NCI-H226 (cell line): Measurements from ENCODE around the gene OGFR.

ENCODE experiments used
- DNase-seq: peaks from one replicate; pipeline ENCODE4 v3.0.0-alpha.2; 2015

The OGFR gene

DNA sequence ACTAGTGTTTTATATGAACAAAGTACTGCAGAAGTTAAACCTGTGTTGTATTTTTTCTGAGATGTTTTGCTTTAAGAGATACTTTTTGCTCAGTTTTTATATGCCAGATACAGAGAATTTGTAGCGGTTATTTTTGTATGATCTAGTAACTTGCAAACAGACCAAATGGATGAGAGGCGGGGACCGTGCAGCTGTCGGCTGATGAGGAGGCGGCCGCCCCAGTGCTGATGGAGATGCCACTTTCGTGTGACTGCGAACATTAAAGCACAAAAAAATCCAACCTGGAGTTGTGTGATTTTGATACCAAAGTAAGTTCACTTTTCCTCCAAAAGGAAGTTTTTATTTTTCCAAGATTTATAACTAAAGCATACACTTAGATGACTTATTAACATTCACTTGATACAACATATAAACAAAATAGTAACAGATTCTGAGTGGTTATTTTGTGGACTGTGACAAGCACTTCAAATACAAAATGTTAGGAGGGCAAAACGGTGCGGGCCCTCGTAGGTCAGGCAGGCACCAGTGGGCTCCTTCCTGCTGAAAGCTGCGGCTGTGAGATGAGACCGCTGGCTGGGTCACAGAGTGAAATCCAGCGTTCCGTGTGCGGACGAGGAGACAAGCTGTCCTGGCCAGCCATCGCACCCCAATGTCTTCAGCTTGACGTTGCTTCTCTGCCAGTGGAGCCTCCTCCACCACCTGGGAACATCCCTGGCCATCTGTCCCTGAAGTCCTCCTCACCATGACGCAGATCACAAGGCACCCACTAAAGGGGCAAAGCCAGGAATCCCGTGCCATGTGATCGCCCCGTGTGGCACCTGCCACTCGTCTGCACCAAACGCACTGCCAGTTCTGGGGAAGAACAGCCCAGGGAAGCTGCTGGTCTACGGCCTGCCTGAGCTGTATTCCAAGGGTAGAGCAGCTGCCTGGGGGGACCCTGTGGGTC is 4.0 kb upstream of the OGFR start:
- no peak for DNase-seq

GRCh38 chr20:62801284-62802010 is 3.2 kb upstream of the OGFR start:
- DNase-seq, result no peak

DNA sequence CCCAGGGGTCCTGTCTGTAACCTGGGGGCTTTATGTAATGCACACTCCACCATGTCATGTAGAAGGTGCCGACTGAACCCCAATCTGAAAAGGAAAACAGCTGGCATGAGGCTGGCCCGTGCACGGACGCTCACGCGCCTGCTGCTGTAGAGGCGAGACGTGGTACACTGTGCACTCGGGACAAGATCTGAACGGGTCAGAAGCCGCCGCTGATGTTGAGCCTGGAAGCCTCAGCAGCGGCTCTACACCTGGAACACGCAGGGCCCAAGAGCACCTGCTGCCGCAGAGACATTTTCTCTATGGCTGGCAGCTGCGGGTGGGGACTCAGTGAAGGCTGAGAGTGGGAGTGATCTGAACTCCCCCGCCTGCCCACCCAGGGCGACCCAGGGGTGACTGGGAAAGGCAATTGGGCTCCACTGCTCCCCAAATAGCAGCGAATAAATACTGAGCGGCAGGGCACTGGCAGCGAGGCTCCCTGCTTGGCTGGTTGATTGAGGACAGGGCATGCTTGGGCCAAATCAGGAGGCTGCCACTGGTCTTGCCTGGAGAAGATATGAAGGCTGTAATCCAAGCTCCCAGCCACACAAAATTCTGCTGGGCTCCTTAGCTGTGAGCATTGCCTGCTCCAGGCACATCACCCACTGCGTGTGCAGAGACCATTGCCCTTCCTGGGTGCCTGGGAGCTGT is 2.5 kb upstream of the OGFR start:
- no peak for DNase-seq

GRCh38 chr20:62804021-62804626 is 511 bp upstream of the OGFR start:
- no peak for DNase-seq

- no peak for DNase-seq
Measured at GRCh38 chr20:62805155-62805710, 598 bp downstream of the OGFR start.

DNA sequence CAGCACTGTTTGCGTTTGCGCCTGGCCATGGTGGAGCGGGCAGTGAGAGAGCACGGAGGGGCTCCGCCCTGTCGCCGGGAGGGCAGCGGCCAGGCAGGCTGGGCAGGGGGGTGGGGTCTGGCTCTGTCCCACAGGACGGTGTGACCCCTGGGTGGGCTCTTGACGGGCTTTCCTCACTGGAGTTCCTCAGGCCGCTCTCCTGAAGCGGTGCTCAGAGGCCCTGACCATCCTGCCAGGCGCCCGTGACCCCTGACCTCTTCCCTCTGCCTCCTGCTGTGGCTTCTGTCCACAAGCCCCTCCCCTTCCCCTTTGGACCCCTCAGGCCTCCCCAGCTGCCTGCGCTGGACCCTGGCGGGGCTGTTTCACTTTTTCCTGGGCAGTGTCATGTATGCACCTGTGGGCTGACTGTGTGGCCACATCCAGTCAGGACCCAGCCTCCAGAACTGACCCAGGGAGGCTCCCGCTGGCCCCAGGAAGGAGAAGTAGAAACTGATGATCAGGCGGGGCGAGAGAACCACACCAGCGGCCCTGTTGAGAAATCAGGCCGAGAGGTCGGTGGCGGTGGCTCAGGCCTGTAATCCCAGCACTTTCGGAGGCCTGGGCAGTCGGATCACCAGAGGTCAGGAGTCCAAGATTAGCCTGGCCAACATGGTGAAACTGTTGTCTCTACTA is 1.2 kb downstream of the OGFR start:
- DNase-seq, result no peak

DNA sequence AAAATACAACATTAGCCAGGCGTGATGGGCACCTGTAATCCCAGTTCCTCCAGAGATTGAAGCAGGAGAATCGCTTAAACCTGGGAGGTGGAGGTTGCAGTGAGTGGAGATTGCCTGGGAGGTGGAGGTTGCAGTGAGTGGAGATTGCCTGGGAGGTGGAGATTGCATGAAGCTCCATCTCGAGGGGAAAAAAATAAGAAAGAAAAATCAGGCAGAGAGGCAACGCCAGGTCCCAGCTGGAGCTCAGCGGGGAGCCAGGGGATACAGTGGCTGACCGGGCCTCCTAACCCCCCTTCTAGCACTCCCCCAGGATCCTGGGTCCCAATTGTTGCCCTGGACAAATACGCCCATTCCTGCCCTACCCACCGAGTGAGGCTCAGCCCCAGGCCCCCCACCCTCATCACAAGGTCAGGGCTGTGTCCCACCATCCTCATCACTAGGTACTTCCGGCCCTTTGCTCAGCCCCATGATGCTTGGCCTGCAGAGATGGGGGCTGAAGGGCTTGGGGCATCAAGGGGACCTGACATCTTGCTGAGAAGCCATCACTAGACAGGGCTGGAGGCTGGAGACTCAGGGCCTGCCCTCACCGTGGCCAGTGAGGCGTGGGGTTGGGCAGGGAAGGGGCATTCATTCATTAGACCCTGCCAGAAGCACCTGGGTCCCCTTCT is 1.9 kb downstream of the OGFR start:
- no peak for DNase-seq

DNA sequence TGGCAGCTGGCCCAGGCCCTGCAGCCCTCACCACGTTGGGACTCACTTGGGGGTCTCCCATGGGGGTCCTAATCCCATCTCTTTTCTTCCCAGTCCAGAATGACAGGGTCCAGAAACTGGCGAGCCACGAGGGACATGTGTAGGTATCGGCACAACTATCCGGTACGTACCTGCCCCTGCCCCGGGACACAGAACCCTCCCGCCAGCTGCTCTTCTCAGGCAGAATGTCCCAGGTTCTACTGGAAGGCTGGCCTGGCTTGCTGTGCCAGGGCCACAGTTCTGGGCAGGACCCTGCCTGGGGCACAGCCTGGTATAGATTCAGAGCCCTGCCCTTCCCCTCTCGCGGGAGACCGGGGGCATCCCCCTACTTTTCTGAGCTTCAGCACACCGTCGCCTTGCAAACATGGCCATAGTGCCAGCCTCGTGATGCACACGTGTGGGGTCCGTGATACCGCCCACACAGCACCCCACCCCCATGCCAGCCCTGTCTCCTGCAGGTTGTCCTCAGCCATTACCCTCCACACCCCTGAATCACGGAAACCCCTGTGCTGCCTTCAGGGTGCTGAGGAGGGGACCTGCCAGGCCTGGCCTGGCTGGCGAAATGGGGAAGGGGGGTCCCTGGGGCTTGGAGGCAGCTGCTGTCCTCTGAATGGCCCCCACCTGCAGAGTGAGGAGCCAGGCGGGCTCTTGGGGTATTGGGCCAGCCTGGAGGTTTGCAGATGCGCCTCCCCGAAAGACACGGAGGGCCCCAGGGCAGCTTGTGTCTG is 3.0 kb downstream of the OGFR start:
- DNase-seq, result no peak

DNA sequence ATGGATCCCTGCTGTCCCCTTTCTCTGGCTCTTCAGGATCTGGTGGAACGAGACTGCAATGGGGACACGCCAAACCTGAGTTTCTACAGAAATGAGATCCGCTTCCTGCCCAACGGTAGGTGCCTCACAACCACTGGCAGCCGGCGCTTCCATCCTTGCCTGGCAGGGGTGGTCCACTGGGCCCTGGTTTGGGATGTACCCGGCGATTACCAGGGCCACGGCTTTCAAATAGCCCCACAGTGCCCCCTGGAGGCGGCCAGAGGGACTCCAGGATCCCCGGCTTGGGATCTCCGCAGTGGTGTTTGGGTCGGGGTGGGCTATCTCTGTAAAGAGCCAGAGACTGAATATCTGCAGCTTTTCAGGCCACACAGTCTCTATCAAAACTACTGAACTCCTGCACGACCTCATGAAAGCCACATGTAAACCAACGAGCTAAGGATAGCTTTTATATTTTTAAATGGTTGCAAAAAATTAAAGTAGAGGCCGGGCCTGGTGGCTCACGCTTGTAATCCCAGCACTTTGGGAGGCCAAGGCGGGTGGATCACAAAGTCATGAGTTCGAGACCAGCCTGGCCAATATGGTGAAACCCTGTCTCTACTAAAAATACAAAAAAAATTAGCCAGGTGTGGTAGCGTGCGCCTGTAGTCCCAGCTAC is 3.7 kb downstream of the OGFR start:
- DNase-seq, result peak; percentile 34

- no peak for DNase-seq
Measured at GRCh38 chr20:62809530-62810428, 5.1 kb downstream of the OGFR start.

DNA sequence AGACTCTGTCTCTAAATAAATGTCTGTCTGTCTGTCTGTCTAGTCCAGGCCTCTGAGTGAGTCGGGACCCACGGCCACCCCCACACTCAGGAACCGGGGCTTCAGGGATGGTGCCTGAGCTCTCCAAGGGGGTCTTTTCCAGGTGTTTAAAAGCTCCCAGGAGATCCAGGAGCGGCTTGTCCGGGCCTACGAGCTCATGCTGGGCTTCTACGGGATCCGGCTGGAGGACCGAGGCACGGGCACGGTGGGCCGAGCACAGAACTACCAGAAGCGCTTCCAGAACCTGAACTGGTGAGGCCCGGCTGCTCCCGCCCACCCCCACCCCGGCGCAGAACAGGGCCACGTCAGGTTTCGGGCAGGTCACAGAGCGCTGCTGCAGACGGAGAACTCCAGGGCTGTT is 6.7 kb downstream of the OGFR start:
- no peak for DNase-seq

- DNase-seq, result no peak
Measured at GRCh38 chr20:62811720-62812119, 7.1 kb downstream of the OGFR start.

DNA sequence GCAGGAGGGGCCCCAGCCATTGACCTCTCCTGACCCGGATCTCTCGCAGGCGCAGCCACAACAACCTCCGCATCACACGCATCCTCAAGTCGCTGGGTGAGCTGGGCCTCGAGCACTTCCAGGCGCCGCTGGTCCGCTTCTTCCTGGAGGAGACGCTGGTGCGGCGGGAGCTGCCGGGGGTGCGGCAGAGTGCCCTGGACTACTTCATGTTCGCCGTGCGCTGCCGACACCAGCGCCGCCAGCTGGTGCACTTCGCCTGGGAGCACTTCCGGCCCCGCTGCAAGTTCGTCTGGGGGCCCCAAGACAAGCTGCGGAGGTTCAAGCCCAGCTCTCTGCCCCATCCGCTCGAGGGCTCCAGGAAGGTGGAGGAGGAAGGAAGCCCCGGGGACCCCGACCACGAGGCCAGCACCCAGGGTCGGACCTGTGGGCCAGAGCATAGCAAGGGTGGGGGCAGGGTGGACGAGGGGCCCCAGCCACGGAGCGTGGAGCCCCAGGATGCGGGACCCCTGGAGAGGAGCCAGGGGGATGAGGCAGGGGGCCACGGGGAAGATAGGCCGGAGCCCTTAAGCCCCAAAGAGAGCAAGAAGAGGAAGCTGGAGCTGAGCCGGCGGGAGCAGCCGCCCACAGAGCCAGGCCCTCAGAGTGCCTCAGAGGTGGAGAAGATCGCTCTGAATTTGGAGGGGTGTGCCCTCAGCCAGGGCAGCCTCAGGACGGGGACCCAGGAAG is 7.7 kb downstream of the OGFR start:
- DNase-seq, result no peak

DNA sequence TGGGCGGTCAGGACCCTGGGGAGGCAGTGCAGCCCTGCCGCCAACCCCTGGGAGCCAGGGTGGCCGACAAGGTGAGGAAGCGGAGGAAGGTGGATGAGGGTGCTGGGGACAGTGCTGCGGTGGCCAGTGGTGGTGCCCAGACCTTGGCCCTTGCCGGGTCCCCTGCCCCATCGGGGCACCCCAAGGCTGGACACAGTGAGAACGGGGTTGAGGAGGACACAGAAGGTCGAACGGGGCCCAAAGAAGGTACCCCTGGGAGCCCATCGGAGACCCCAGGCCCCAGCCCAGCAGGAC is 8.2 kb downstream of the OGFR start:
- no peak for DNase-seq

- DNase-seq, result no peak
Measured at GRCh38 chr20:62813588-62813987, 9.0 kb downstream of the OGFR start.

GRCh38 chr20:62814060-62814708 is 9.5 kb downstream of the OGFR start:
- DNase-seq, result no peak

GRCh38 chr20:62814709-62815065 is 10.1 kb downstream of the OGFR start:
- DNase-seq, result no peak
